ENCODE results near the gene ZIC5.

- no peak for TF ChIP-seq CTCF (IDR thresholded peaks at IDR 0.05)
- TF ChIP-seq POLR2A (IDR thresholded peaks at IDR 0.05), result no peak
Observed at GRCh38 chr13:99972190-99972731, 694 bp upstream of the ZIC5 start.
